ENCODE measurements around the gene NFIC.
A peak's percentile ranks its signal among the peaks of the same experiment; 100 is the strongest.

Gene NFIC

DNA sequence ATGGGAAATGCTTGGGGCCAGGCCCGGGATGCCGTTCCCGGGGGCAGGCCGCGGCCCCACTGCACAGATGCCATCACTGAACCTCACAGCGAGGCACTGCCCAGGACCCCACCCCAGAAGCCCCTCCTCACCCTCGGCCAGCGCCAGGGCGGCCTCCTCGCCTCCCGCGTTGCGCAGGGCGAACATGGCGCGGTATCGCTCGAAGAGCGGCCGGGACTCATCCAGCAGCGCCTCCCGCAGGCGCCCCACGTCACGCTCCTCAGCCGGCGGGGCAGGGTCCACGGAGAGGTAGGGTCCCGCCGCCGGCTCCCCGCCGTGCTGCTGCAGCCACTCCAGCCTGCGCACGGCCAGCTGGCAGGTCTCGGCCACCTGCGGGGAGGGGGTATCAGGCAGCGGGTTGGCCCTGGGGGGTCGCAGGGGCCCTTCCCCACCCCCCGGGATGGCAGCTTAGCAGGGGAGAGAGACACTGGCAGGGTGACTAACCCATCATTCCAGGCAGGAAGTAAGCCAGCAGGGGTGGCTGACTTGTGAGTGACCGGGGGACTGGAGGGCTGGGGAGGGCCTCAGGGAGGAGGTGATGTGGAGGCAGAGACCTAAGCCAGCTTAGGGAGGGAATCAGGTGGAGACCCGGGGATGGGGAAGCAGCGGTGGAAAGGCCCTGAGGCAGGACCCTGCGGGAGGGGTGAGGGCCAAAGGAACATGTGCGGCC is 125.9 kb downstream of the NFIC start:
- H3K27me3 ChIP-seq (ENCODE audit: control insufficient read depth, insufficient read depth, low read length, poor library complexity, severe bottlenecking), result no peaks in the 10 kb centered on the region
- 95 to 96% methylated on average over 45 of the region's 45 CpGs for WGBS, 2 experiments
- peaks cover 10% of the 10 kb centered on the region for H3K36me3 ChIP-seq (ENCODE audit: control insufficient read depth, insufficient read depth, low read length)

DNA sequence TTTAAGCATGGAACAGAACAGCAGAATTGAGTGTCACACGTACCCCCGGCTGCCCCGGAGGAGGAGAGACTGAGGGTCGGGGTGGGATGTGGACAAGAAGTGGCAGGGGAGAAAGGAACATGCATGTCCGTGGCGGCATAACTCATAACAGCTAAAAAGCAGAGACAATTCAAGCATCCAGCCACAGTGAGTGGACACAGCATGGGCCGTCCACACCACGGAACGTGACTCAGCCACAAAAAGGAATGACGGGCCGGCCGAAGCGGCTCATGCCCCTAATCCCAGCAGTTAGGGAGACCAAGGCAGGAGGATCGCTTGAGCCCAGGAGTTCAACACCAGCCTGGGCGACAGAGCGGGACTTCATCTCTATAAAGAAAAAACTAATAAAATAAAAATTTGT is 126.5 kb downstream of the NFIC start:
- peaks cover 10% of the 10 kb centered on the region for H3K36me3 ChIP-seq (ENCODE audit: control insufficient read depth, insufficient read depth, low read length)
- no peaks in the 10 kb centered on the region for H3K27me3 ChIP-seq (ENCODE audit: control insufficient read depth, insufficient read depth, low read length, poor library complexity, severe bottlenecking)
- no peaks in the 10 kb centered on the region for H3K9me3 ChIP-seq (ENCODE audit: control insufficient read depth, low read length)
- H3K4me3 ChIP-seq (ENCODE audit: insufficient read depth, low read depth, low read length), result no peak overlapping the region
- no peak overlapping the region for H3K27ac ChIP-seq (ENCODE audit: insufficient read depth, low read depth, low read length, poor library complexity, severe bottlenecking)
- no peaks in the 10 kb centered on the region for H3K4me1 ChIP-seq (ENCODE audit: control insufficient read depth, insufficient read depth, low read length)
- 94 to 95% methylated on average over 16 of the region's 16 CpGs for WGBS, 2 experiments

More for the DNA sequence above, 125.9 kb downstream of the NFIC start:
- no peak overlapping the region for H3K4me3 ChIP-seq (ENCODE audit: insufficient read depth, low read depth, low read length)
- no peaks in the 10 kb centered on the region for H3K4me1 ChIP-seq (ENCODE audit: control insufficient read depth, insufficient read depth, low read length)
- H3K9me3 ChIP-seq (ENCODE audit: control insufficient read depth, low read length), result no peaks in the 10 kb centered on the region
- no peak overlapping the region for H3K27ac ChIP-seq (ENCODE audit: insufficient read depth, low read depth, low read length, poor library complexity, severe bottlenecking)

- H3K36me3 ChIP-seq (ENCODE audit: control insufficient read depth, insufficient read depth, low read length), result peaks cover 10% of the 10 kb centered on the region
- no peaks in the 10 kb centered on the region for H3K4me1 ChIP-seq (ENCODE audit: control insufficient read depth, insufficient read depth, low read length)
- WGBS, 2 experiments, result 94 to 97% methylated on average over 14 of the region's 14 CpGs
- H3K27me3 ChIP-seq (ENCODE audit: control insufficient read depth, insufficient read depth, low read length, poor library complexity, severe bottlenecking), result no peaks in the 10 kb centered on the region
- no peak overlapping the region for H3K27ac ChIP-seq (ENCODE audit: insufficient read depth, low read depth, low read length, poor library complexity, severe bottlenecking)
- no peaks in the 10 kb centered on the region for H3K9me3 ChIP-seq (ENCODE audit: control insufficient read depth, low read length)
- H3K4me3 ChIP-seq (ENCODE audit: insufficient read depth, low read depth, low read length), result no peak overlapping the region
Measured at GRCh38 chr19:3493651-3494050, 127.3 kb downstream of the NFIC start.

DNA sequence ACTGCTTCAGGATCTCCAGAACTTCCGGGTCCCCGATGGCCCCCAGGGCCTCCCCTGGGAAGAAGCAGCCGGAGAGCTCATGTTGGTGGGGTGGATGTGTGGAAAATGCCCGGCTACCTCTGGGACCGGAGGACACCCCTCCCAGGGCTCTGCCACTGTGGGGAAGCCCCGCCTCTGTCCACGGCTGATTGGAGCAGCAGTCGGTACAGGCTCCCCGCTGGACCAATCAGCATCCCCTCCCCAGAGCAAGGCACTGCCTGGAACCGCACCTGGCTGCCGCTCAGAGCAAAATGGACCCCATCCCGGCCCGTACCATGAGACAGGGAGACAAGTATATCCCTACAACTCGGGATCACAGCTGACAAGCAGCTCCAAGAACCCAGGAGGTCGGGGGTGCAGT is 127.7 kb downstream of the NFIC start:
- peaks cover 10% of the 10 kb centered on the region for H3K36me3 ChIP-seq (ENCODE audit: control insufficient read depth, insufficient read depth, low read length)

DNA sequence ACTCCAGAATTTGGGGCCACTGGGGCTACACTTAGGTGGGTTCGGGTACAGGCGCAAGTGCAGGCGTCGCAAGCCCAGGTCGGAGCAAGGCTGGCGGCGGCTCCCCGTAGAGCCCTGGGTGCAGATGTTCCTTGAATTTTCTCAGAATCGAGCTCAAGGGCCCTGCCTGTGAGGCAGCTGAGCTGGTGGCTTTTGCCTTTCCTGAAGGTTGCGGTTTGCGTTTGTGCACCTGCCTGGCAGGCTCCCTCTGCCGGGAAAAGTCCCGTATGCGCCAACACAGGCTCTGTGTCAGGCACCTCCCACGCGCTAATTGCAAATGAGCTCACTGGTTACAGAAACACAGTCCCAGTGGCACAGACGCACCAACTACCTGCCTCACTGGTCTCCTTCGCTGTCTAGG is 128.2 kb downstream of the NFIC start:
- Histone ChIP-seq H3K36me3 (ENCODE audit: control insufficient read depth, insufficient read depth, low read length) (peaks cover 10% of the 10 kb centered on the region), H3K27me3 (ENCODE audit: control insufficient read depth, insufficient read depth, low read length, poor library complexity, severe bottlenecking) (no peaks in the 10 kb centered on the region), H3K27ac (ENCODE audit: insufficient read depth, low read depth, low read length, poor library complexity, severe bottlenecking) (no peak overlapping the region), H3K4me1 (ENCODE audit: control insufficient read depth, insufficient read depth, low read length) (no peaks in the 10 kb centered on the region), H3K9me3 (ENCODE audit: control insufficient read depth, low read length) (no peaks in the 10 kb centered on the region), H3K4me3 (ENCODE audit: insufficient read depth, low read depth, low read length) (no peak overlapping the region)
- 94 to 97% methylated on average over 18 of the region's 18 CpGs for WGBS, 2 experiments

More for the DNA sequence above, 127.7 kb downstream of the NFIC start:
- 86% methylated on average over 15 of the region's 15 CpGs for WGBS, 2 experiments
- H3K4me1 ChIP-seq (ENCODE audit: control insufficient read depth, insufficient read depth, low read length), result no peaks in the 10 kb centered on the region
- H3K9me3 ChIP-seq (ENCODE audit: control insufficient read depth, low read length), result no peaks in the 10 kb centered on the region
- no peak overlapping the region for H3K4me3 ChIP-seq (ENCODE audit: insufficient read depth, low read depth, low read length)
- no peaks in the 10 kb centered on the region for H3K27me3 ChIP-seq (ENCODE audit: control insufficient read depth, insufficient read depth, low read length, poor library complexity, severe bottlenecking)
- no peak overlapping the region for H3K27ac ChIP-seq (ENCODE audit: insufficient read depth, low read depth, low read length, poor library complexity, severe bottlenecking)

GRCh38 chr19:3496392-3497273 is 130.2 kb downstream of the NFIC start:
- Histone ChIP-seq H3K27ac (ENCODE audit: insufficient read depth, low read depth, low read length, poor library complexity, severe bottlenecking) (no peak overlapping the region), H3K36me3 (ENCODE audit: control insufficient read depth, insufficient read depth, low read length) (peaks cover 10% of the 10 kb centered on the region), H3K9me3 (ENCODE audit: control insufficient read depth, low read length) (no peaks in the 10 kb centered on the region), H3K27me3 (ENCODE audit: control insufficient read depth, insufficient read depth, low read length, poor library complexity, severe bottlenecking) (no peaks in the 10 kb centered on the region), H3K4me1 (ENCODE audit: control insufficient read depth, insufficient read depth, low read length) (peaks cover 3% of the 10 kb centered on the region), H3K4me3 (ENCODE audit: insufficient read depth, low read depth, low read length) (no peak overlapping the region)
- 96% methylated on average over 32 of the region's 32 CpGs for WGBS, 2 experiments

DNA sequence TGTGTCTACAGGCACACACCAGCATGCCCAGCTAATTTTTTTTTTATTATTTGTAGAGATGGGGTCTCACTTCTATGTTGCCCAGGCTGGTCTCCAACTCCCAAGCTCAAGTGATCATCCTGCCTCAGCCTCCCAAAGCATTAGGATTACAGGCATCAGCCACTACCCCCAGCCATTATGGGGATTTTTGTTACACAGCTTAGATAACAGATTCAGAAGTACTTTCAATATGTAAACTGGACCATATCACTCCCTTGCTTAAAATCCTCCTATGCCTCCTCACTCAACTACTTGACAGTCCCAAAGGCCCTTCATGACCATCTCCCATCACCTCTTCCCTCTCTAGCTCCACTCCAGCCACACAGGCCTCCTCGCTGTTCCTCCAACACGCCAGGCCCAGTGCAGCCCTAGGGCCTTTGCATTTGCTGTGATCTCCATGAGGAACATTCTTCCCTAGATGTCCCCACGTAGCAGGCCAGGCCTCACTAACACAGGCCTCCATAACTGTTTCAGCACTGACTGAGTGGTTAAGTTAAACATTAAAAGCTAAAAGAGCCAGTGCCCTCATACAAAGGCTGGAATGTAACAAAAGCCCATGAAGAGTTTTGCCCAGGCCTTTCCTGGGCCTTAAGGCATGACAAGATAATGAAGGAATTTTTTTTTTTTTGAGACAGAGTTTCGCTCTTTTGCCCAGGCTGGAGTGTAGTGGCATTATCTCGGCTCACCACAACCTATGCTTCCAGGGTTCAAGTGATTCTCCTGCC is 131.6 kb downstream of the NFIC start:
- Histone ChIP-seq H3K27me3 (ENCODE audit: control insufficient read depth, insufficient read depth, low read length, poor library complexity, severe bottlenecking) (no peaks in the 10 kb centered on the region), H3K9me3 (ENCODE audit: control insufficient read depth, low read length) (no peaks in the 10 kb centered on the region), H3K4me1 (ENCODE audit: control insufficient read depth, insufficient read depth, low read length) (peaks cover 3% of the 10 kb centered on the region), H3K27ac (ENCODE audit: insufficient read depth, low read depth, low read length, poor library complexity, severe bottlenecking) (no peak overlapping the region), H3K36me3 (ENCODE audit: control insufficient read depth, insufficient read depth, low read length) (peaks cover 10% of the 10 kb centered on the region), H3K4me3 (ENCODE audit: insufficient read depth, low read depth, low read length) (no peak overlapping the region)
- WGBS, 2 experiments, result 93% methylated on average over 5 of the region's 5 CpGs

GRCh38 chr19:3499738-3500428 is 133.5 kb downstream of the NFIC start:
- Histone ChIP-seq H3K4me1 (ENCODE audit: control insufficient read depth, insufficient read depth, low read length) (peaks cover 3% of the 10 kb centered on the region), H3K4me3 (ENCODE audit: insufficient read depth, low read depth, low read length) (peak overlapping the region; percentile 98), H3K36me3 (ENCODE audit: control insufficient read depth, insufficient read depth, low read length) (peaks cover 7% of the 10 kb centered on the region), H3K27ac (ENCODE audit: insufficient read depth, low read depth, low read length, poor library complexity, severe bottlenecking) (peak overlapping the region; percentile 99), H3K27me3 (ENCODE audit: control insufficient read depth, insufficient read depth, low read length, poor library complexity, severe bottlenecking) (no peaks in the 10 kb centered on the region), H3K9me3 (ENCODE audit: control insufficient read depth, low read length) (no peaks in the 10 kb centered on the region)
- 30 to 31% methylated on average over 18 of the region's 18 CpGs for WGBS, 2 experiments

GRCh38 chr19:3500429-3501101 is 134.2 kb downstream of the NFIC start, which contains the start of gene DOHH:
DOHH (minus strand) TSS chr19:3500674; CDS start chr19:3496814, 3,860 bp downstream.
- Histone ChIP-seq H3K4me3 (ENCODE audit: insufficient read depth, low read depth, low read length) (peak within 1 kb of the TSS; percentile 98), H3K27me3 (ENCODE audit: control insufficient read depth, insufficient read depth, low read length, poor library complexity, severe bottlenecking) (no peaks in the 10 kb centered on the region), H3K9me3 (ENCODE audit: control insufficient read depth, low read length) (no peaks in the 10 kb centered on the region), H3K36me3 (ENCODE audit: control insufficient read depth, insufficient read depth, low read length) (peaks cover 7% of the 10 kb centered on the region), H3K27ac (ENCODE audit: insufficient read depth, low read depth, low read length, poor library complexity, severe bottlenecking) (peak within 1 kb of the TSS; percentile 99), H3K4me1 (ENCODE audit: control insufficient read depth, insufficient read depth, low read length) (peaks cover 3% of the 10 kb centered on the region)
- WGBS, 2 experiments, result 0% methylated on average over 52 of the region's 52 CpGs

Data from ectodermal cell (in vitro differentiated cells).